K562 (cell line): ENCODE results near the gene OPN5. TPM values are rescaled to one million over a fixed set of nuclear protein-coding genes. Genes with fewer than 3 reads are reported as not detected.

Experiments used
- ARID2 ChIP-seq: fragments of 450-650 bp; IDR thresholded peaks from 2 replicates; pipeline ENCODE4 v1.6.1; 2017; ENCODE audit warnings: antibody characterized with exemption, mild to moderate bottlenecking
- ATF1 ChIP-seq, 2 experiments: fragments of 450-650 bp in 1 of 2; IDR thresholded peaks; 2 replicates each; pipeline ENCODE4 v1.6.1; 2016; ENCODE audit warnings: missing compliant biosample characterization in 1 of 2, missing genetic modification characterization in 1 of 2
- CC2D1A ChIP-seq: fragments of 450-650 bp; IDR thresholded peaks from 2 replicates; pipeline ENCODE4 v1.6.1; 2017; ENCODE audit warnings: mild to moderate bottlenecking
- ILF3 ChIP-seq: fragments of 450-650 bp; IDR thresholded peaks from 2 replicates; pipeline ENCODE4 v1.6.1; 2018; ENCODE audit warnings: antibody characterized with exemption, mild to moderate bottlenecking, moderate library complexity, borderline replicate concordance
- RBFOX2 ChIP-seq: fragments of 200-400 bp; formaldehyde crosslinking; IDR thresholded peaks from 2 replicates; pipeline ENCODE4 v1.6.1; 2017; ENCODE audit warnings: low read depth, mild to moderate bottlenecking, low read length, moderate library complexity
- SMARCB1 ChIP-seq: IDR thresholded peaks from 2 replicates; pipeline ENCODE4 v1.6.1; 2011; ENCODE audit warnings: improper control_type of control experiment, low read depth; ENCODE audit not compliant: insufficient read length
- SMARCE1 ChIP-seq: fragments of 450-650 bp; IDR thresholded peaks from 2 replicates; pipeline ENCODE4 v1.7.1; 2016; ENCODE audit warnings: mild to moderate bottlenecking
- ZC3H11A ChIP-seq: IDR thresholded peaks from 2 replicates; pipeline ENCODE4 v1.6.1; 2012; ENCODE audit warnings: low read depth, low read length, improper control_type of control experiment
- ZNF133 ChIP-seq: fragments of 250-450 bp; sonication (Bioruptor Pico); IDR thresholded peaks from 2 replicates; pipeline ENCODE4 v1.4.0; 2020; ENCODE audit warnings: mild to moderate bottlenecking
- ZNF174 ChIP-seq: fragments of 250-450 bp; sonication (Bioruptor Pico); IDR thresholded peaks from 2 replicates; pipeline ENCODE4 v1.4.0; 2020; ENCODE audit warnings: mild to moderate bottlenecking
- ZNF511 ChIP-seq: sonication (generic); formaldehyde crosslinking; IDR thresholded peaks from 2 replicates; pipeline ENCODE4 v1.8.0; 2022; ENCODE audit warnings: mild to moderate bottlenecking, missing genetic modification reagents
- polyA plus RNA-seq, 8 experiments: library from polyadenylated mRNA; depleted of rRNA in 4 of 8; stranded (reverse) in 5 of 8; unstranded in 3 of 8; fragments of >200 nt; fragmentation: Nextera tagmentation in 2 of 8; fragmentation: Illumina TruSeq in 1 of 8; extraction: Ambion mirVana in 2 of 8; extraction: Trizol in 1 of 8; gene quantifications; 2 replicates each; pipeline versions ENCODE4 v1.2.1 to v1.2.3, GENCODE V29; 2011 to 2014; ENCODE audit warnings: inconsistent platforms in 1 of 8, missing spikeins in 1 of 8
- total RNA-seq, 7 experiments: library from RNA; depleted of rRNA in 6 of 7; stranded (reverse); fragments of >200 nt in 6 of 7; fragmentation: Illumina TruSeq in 2 of 7; extraction: Trizol in 2 of 7; gene quantifications; 2 replicates each; pipeline versions ENCODE4 v1.2.1 to v1.2.3, GENCODE V29; 2011 to 2021; ENCODE audit warnings: low replicate concordance in 1 of 7
- TF ChIP-seq, protein P1 (sequence below): fragments of 150-350 bp; conservative IDR thresholded peaks from 2 replicates; pipeline ENCODE4 v1.6.1; 2014; ENCODE audit warnings: low read length
- TF ChIP-seq, protein P2 (sequence below): fragments of 250-450 bp; sonication (Bioruptor Pico); IDR thresholded peaks from 2 replicates; pipeline ENCODE4 v1.4.0; 2020; ENCODE audit warnings: mild to moderate bottlenecking, moderate library complexity, borderline replicate concordance
- TF ChIP-seq, protein P3 (sequence below): sonication (generic); formaldehyde crosslinking; IDR thresholded peaks from 2 replicates; pipeline ENCODE4 v1.8.1; 2023; ENCODE audit warnings: mild to moderate bottlenecking, missing genetic modification reagents

Gene OPN5
- total and polyA plus RNA-seq, 9 of the 15 experiments (the other 6 are each of a cell fraction or from before 2014, with no cell fraction given), result not detected

DNA sequence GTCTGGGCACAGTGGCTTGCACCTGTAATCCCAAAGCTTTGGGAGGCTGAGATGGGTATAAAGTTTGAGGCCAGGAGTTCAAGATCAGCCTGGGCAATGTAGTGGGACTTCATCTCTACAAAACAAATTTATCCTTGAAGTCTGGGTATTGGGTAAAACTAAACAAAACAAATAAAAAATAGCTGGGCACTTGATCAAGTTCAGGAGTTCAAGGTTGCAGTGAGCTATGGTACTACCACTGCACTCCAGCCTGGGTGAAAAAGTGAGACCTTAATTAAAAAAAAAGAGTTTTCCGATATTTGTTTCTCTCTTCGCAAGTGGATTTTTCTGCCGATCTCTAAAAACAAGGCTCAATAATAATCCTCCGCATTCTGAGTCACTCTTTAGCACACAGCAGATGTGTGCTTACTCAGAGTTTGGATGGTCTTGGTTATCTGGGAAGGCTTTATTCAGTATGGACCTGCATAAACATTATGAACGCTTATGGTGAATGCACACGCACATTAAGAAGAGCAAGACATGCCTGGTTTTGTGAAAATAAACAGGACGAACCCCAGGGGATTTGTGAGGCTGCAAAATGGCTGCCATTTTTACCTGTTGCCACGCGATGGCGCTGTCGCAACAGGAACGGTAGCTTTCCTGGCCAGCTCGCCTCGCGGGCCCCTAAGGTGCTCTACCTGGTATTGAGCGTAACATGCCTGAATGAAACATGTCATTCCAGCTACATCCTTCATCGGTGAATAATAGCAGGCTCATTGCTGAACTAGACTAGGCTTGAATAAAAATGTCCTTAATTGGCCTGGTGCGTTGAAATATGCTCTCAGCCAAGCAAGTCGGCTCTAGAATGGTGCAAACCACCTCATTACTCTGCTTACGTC is 6.0 kb downstream of the OPN5 start (continued):
- TF ChIP-seq ZNF511 (CRISPR knock-in tag) (no peak), ILF3 (no peak), ARID2 (peak; percentile 79; the same call in 1 of the 2 replicates), ZNF174 (CRISPR knock-in tag) (no peak), RBFOX2 (no peak), SMARCE1 (no peak), ZNF133 (no peak), SMARCB1 (no peak), ZC3H11A (no peak), CC2D1A (peak; percentile 48; the same call in 1 of the 2 replicates), ATF1 (CRISPR knock-in tag; IDR thresholded peaks at IDR 0.05) (no peak), ATF1 (tag; IDR thresholded peaks at IDR 0.05) (no peak)
- TF ChIP-seq, protein P1, sequence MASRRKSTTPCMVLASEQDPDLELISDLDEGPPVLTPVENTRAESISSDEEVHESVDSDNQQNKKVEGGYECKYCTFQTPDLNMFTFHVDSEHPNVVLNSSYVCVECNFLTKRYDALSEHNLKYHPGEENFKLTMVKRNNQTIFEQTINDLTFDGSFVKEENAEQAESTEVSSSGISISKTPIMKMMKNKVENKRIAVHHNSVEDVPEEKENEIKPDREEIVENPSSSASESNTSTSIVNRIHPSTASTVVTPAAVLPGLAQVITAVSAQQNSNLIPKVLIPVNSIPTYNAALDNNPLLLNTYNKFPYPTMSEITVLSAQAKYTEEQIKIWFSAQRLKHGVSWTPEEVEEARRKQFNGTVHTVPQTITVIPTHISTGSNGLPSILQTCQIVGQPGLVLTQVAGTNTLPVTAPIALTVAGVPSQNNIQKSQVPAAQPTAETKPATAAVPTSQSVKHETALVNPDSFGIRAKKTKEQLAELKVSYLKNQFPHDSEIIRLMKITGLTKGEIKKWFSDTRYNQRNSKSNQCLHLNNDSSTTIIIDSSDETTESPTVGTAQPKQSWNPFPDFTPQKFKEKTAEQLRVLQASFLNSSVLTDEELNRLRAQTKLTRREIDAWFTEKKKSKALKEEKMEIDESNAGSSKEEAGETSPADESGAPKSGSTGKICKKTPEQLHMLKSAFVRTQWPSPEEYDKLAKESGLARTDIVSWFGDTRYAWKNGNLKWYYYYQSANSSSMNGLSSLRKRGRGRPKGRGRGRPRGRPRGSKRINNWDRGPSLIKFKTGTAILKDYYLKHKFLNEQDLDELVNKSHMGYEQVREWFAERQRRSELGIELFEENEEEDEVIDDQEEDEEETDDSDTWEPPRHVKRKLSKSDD, result no peak
- TF ChIP-seq, protein P2, sequence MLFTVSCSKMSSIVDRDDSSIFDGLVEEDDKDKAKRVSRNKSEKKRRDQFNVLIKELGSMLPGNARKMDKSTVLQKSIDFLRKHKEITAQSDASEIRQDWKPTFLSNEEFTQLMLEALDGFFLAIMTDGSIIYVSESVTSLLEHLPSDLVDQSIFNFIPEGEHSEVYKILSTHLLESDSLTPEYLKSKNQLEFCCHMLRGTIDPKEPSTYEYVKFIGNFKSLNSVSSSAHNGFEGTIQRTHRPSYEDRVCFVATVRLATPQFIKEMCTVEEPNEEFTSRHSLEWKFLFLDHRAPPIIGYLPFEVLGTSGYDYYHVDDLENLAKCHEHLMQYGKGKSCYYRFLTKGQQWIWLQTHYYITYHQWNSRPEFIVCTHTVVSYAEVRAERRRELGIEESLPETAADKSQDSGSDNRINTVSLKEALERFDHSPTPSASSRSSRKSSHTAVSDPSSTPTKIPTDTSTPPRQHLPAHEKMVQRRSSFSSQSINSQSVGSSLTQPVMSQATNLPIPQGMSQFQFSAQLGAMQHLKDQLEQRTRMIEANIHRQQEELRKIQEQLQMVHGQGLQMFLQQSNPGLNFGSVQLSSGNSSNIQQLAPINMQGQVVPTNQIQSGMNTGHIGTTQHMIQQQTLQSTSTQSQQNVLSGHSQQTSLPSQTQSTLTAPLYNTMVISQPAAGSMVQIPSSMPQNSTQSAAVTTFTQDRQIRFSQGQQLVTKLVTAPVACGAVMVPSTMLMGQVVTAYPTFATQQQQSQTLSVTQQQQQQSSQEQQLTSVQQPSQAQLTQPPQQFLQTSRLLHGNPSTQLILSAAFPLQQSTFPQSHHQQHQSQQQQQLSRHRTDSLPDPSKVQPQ, result no peak
- TF ChIP-seq, protein P3, sequence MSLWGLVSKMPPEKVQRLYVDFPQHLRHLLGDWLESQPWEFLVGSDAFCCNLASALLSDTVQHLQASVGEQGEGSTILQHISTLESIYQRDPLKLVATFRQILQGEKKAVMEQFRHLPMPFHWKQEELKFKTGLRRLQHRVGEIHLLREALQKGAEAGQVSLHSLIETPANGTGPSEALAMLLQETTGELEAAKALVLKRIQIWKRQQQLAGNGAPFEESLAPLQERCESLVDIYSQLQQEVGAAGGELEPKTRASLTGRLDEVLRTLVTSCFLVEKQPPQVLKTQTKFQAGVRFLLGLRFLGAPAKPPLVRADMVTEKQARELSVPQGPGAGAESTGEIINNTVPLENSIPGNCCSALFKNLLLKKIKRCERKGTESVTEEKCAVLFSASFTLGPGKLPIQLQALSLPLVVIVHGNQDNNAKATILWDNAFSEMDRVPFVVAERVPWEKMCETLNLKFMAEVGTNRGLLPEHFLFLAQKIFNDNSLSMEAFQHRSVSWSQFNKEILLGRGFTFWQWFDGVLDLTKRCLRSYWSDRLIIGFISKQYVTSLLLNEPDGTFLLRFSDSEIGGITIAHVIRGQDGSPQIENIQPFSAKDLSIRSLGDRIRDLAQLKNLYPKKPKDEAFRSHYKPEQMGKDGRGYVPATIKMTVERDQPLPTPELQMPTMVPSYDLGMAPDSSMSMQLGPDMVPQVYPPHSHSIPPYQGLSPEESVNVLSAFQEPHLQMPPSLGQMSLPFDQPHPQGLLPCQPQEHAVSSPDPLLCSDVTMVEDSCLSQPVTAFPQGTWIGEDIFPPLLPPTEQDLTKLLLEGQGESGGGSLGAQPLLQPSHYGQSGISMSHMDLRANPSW, result no peak
